G401.6 (cell line): ENCODE measurements around the gene NDUFS3.

ENCODE experiments used
- FAIRE-seq: peaks from 2 replicates; lab custom pipeline; 2012; peaks lifted over from hg19 to GRCh38; lab: Jason Lieb, UNC

Gene NDUFS3

GRCh38 chr11:47591764-47592163, 12.9 kb downstream of the NDUFS3 start:
- no peak for FAIRE-seq

DNA sequence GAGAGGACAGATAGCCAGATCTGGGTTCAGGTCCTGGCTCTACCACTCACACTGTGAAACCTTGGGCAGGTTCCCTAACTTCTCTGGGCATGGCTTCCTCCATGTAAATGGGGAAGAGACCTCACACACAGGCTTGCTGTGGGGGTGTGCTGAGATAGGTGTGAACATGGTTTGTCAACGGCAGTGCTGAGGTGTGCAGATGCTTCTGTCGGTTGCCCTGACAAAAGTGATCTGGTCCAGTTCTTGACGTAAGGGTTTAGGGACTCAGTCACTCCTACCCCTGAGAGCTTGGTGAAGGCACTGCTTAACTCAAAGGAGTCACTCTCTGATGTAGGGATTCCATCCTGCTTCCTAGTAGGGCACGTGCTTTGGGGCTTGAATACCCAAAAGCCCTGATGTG, 13.4 kb downstream of the NDUFS3 start:
- no peak for FAIRE-seq

- FAIRE-seq, result no peak
These were observed 14.1 kb downstream of the NDUFS3 start for GRCh38 chr11:47592970-47593369.

GRCh38 chr11:47593492-47593933, 14.6 kb downstream of the NDUFS3 start:
- no peak for FAIRE-seq

DNA sequence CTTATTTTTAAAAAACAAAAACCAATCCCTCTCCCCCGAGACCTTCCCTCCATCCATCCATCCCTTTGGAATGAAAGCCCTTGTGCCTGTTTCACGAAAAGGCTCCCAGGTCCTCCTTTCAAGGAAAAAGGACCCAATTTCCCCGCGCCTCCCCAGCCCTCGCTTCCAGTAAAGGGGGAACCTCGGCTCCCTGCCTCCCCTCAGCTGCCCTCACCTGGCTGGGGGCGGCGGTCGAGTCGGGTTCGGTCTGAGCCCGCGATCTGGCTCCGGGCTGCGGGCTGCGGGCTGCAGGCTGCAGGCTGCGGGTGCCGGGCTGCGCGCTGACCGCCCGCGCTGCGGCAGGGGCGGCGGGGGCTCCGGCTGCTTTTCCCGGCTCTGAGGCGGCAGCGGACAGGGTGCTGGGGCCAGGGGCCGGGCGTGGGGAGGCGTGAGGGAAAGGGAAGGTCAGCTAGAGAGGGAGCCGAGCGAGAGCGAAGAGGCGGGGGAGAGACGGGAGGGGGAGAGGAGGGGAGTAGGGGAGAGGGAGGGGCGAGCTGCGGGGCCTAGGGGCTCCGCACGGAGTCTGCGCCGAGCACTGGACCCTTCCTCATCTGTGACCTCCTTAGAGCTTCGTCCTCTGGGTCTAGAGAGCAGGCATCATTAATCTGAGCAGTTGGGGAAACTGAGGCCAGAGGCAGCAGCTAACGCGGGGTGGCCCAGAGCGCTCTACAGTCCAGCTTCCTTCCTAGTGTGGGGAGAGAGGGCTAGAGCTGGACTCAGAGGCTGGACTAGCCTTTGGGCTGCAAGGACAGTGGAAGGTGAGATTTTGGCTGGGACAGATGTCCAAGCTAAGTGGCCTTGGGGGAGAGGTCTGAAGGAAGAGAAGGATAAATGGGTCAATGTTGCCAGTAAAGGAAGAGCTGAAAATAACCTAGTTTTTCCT, 15.3 kb downstream of the NDUFS3 start, which contains the start of gene C1QTNF4:
Gene C1QTNF4 (minus strand): TSS at position 478 of the 922 bp plus-strand sequence. CDS start 3,601 bp downstream, outside the sequence.
- FAIRE-seq, result no peak

DNA sequence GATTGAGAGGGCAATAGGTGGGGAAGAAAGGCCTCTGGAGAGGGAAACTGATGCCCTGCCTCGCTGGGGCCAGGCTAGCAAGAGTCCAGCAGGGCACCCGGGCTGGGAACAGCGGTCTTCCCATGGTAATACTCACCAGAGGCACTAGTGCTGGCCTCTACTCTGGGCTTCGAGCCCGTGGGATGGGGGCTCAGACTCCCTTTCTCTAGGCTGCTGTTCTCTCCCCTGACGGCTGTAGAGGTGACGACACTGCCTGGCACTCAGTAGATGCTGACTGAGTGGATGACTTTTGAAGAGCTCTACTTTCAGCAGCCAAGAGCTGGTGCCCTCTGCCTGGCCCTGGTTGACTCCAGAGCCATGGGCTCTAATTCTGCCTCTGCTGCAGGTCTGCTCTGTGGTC, 16.2 kb downstream of the NDUFS3 start:
- no peak for FAIRE-seq

DNA sequence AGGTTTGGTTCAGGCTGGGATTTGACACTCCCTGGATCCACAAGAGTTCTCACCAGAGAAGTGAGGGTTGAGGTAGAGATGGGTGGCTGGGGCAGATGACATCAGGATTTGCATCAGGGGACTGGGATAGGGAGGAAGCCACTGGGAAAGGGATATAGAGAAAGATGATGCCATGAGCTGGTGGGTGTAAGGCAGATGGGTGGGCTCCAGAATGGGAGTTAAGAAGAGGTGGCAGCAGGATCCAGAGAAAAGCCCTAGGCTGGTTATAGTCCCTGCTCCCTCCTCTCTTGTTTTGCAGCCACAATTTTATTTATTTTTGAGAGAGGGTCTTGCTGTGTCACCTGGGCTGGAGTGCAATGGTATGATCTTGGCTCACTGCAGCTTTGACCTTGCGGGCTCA, 17.1 kb downstream of the NDUFS3 start:
- no peak for FAIRE-seq

DNA sequence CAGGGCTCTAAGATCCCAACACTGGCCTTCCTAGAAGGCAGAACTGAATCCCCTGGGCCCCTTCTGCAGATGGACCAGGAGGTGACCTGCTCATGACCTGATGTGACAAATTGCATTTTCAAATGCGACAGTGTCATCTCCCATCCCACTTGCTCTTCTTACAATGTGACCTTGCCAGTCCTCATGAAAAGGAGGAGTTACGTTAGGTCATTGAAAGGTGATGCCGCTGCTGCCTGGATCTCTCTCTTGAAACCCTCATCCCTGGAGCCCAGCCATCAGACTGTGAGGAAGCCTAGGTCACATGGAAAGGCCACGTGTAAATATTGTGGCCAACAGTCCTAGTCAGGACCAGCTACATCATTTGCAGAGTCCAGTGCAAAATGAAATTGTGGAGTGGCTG, 21.0 kb downstream of the NDUFS3 start:
- no peak for FAIRE-seq

GRCh38 chr11:47603295-47603694, 24.4 kb downstream of the NDUFS3 start:
- FAIRE-seq, result no peak

DNA sequence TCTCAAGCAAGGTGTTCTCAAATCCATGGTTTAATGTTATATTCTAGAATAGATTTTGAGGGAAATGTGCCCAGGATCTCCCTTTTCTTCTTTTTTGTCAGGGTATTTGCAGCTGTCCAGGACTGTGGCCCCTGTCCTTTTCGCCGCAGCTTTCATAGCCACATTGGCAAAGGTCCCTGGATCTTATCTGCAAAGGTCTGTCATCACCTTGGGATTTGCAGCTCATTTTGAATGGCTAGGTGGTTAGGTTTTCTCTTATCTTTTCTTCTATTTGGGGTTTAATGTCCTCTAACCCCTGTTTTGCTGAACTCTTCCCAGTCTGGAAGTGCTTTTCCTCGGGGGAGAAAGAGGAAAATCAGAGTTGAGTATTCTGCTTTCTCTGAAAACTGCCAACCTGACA, 27.0 kb downstream of the NDUFS3 start:
- no peak for FAIRE-seq

DNA sequence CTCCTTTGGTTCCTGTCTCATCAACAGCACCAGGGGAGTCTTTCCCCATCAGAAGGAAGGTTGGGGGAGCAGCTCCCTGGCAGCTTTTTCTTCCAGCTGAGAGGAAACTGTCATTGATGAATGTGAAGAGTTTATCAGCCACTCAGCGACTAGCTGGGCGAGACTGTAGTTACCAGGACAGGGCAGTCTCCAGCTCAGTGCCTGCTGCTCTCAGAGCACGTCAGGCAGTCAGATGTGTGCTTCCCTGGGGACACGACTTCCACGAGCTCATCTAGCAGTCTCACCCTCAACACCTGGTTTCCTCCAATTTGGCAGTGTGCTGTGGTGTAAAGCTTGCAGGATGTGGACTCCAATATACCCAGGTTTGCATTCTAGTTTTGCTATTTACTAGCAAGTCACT, 27.9 kb downstream of the NDUFS3 start:
- no peak for FAIRE-seq

- no peak for FAIRE-seq
These were observed 28.5 kb downstream of the NDUFS3 start for GRCh38 chr11:47607380-47607779.

- FAIRE-seq, result no peak
These were observed 30.8 kb downstream of the NDUFS3 start for GRCh38 chr11:47609675-47610074.

DNA sequence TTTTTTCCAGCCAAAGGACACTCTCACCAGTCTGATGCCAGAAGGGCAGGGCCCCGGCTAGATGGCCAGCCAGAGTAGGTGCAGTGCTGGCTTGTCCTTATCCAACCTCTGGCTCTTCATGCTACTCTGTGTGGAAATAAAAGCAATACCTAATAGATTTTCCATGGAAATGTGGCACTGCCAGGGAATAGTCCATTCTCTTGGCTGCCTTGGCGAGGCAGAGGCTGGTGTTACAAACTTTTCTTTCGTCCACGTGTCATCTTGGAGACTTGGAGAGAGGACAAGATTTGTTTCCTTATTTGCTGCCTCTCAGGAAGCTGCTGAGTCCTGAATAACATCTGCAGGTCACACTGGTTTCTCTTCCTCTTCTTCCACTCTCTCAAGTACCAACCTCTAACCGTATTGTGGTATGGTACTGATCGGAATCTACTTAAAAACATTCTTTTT, 32.5 kb downstream of the NDUFS3 start:
- no peak for FAIRE-seq

- FAIRE-seq, result no peak
These were observed 36.4 kb downstream of the NDUFS3 start for GRCh38 chr11:47615249-47615648.

- peak; percentile 90 for FAIRE-seq
These were observed 38.0 kb downstream of the NDUFS3 start for GRCh38 chr11:47616726-47617416.

DNA sequence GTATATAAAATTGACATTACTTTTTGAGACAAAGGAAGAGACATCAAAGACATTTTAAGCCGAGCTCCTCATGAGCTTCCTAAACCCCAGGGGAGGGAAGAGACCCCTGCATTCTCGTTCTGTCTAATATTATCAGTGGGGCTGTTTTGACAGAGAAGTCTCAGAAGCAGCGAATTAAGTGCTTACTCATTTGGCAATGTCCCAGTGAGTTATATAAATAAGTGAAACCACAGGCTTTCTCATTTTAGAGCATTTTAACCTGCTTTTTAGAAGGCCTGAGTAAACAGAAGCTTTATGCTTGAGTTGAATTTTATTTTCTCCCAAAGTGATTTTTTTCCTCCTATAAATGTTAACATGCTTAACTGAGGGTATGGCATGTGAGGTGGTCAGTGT, 38.5 kb downstream of the NDUFS3 start:
- FAIRE-seq, result no peak

GRCh38 chr11:47620836-47621378, 42.0 kb downstream of the NDUFS3 start:
- no peak for FAIRE-seq

- no peak for FAIRE-seq
These were observed 47.4 kb downstream of the NDUFS3 start for GRCh38 chr11:47626234-47626633.

DNA sequence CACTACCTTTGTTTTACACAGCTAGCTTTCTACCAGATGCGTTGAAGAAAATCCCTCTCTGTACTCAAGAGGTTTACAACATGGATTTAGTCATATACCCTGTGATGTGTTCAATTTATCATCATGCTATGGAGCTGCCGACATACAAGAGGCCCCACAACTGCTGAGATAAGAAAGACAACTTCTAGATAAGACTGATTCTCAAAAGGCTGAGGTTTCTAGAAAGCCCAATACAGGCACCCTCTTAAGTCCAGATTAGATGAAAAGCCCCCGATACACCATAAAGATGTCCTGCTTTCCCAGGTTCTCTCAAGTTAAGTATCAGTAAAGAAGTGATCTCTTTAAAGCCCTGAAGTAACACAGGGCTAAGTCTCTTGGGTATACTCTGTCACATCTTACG, 49.2 kb downstream of the NDUFS3 start:
- FAIRE-seq, result no peak

DNA sequence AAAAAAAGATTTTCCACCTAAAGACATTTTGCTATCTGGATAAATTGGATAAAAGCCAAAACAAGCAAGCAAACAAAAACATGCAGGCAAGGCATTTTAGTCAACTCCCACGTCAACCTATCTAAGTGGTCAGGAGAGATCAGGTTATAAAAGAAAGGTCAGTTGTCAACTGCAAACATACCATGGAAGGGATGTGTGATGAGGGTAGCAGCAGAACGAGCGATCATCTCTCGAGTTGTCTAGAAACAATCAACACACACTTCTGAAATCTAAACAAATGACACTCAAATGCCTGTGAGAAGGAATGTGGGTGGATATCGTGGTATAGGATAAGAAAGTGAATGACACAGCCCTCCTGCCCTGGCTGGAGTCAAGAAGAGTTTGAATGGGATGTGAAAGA, 52.6 kb downstream of the NDUFS3 start:
- no peak for FAIRE-seq
